K562 (cell line): ENCODE data around the gene PRR7. TPM values are rescaled to one million over a fixed set of nuclear protein-coding genes. Genes with fewer than 3 reads are reported as not detected.

Source experiments
- EP400 ChIP-seq: fragments of 450-650 bp; IDR thresholded peaks from 2 replicates; pipeline ENCODE4 v1.6.1; 2017; ENCODE audit warnings: antibody characterized with exemption, mild to moderate bottlenecking, moderate library complexity
- MTA3 ChIP-seq: fragments of 450-650 bp; formaldehyde crosslinking; IDR thresholded peaks from 2 replicates; pipeline ENCODE4 v1.6.1; 2017; ENCODE audit warnings: mild to moderate bottlenecking, borderline replicate concordance
- ZC3H4 ChIP-seq: sonication (generic); formaldehyde crosslinking; IDR thresholded peaks from 2 replicates; pipeline ENCODE4 v1.9.0; 2021; ENCODE audit warnings: missing genetic modification reagents, borderline replicate concordance
- ZNF561 ChIP-seq: fragments of 450-650 bp; formaldehyde crosslinking; conservative IDR thresholded peaks from 2 replicates; pipeline ENCODE4 v1.4.0; 2020; ENCODE audit warnings: mild to moderate bottlenecking, moderate library complexity
- polyA plus RNA-seq, 8 experiments: library from polyadenylated mRNA; depleted of rRNA in 4 of 8; stranded (reverse) in 5 of 8; unstranded in 3 of 8; fragments of >200 nt; fragmentation: Nextera tagmentation in 2 of 8; fragmentation: Illumina TruSeq in 1 of 8; extraction: Ambion mirVana in 2 of 8; extraction: Trizol in 1 of 8; gene quantifications; 2 replicates each; pipeline versions ENCODE4 v1.2.1 to v1.2.3, GENCODE V29; 2011 to 2014; ENCODE audit warnings: inconsistent platforms in 1 of 8, missing spikeins in 1 of 8
- total RNA-seq, 7 experiments: library from RNA; depleted of rRNA in 6 of 7; stranded (reverse); fragments of >200 nt in 6 of 7; fragmentation: Illumina TruSeq in 2 of 7; extraction: Trizol in 2 of 7; gene quantifications; 2 replicates each; pipeline versions ENCODE4 v1.2.1 to v1.2.3, GENCODE V29; 2011 to 2021; ENCODE audit warnings: low replicate concordance in 1 of 7
- TF ChIP-seq, protein P1 (sequence below), 2 experiments: fragments of 150-350 bp in 1 of 2; IDR thresholded peaks; 2 replicates each; pipeline ENCODE4 v1.6.1; 2012 to 2016; ENCODE audit warnings: low read depth in 2 of 2, low read length in 2 of 2, mild to moderate bottlenecking in 1 of 2, moderate library complexity in 1 of 2
- TF ChIP-seq, protein P2 (sequence below): fragments of 450-650 bp; IDR thresholded peaks from 2 replicates; pipeline ENCODE4 v1.6.1; 2016; ENCODE audit warnings: mild to moderate bottlenecking, moderate library complexity

PRR7 gene
- total and polyA plus RNA-seq, 9 of the 15 experiments (the other 6 are each of a cell fraction or from before 2014, with no cell fraction given): 0.80 to 11.3 (median 10.4) TPM; not detected in 4

DNA sequence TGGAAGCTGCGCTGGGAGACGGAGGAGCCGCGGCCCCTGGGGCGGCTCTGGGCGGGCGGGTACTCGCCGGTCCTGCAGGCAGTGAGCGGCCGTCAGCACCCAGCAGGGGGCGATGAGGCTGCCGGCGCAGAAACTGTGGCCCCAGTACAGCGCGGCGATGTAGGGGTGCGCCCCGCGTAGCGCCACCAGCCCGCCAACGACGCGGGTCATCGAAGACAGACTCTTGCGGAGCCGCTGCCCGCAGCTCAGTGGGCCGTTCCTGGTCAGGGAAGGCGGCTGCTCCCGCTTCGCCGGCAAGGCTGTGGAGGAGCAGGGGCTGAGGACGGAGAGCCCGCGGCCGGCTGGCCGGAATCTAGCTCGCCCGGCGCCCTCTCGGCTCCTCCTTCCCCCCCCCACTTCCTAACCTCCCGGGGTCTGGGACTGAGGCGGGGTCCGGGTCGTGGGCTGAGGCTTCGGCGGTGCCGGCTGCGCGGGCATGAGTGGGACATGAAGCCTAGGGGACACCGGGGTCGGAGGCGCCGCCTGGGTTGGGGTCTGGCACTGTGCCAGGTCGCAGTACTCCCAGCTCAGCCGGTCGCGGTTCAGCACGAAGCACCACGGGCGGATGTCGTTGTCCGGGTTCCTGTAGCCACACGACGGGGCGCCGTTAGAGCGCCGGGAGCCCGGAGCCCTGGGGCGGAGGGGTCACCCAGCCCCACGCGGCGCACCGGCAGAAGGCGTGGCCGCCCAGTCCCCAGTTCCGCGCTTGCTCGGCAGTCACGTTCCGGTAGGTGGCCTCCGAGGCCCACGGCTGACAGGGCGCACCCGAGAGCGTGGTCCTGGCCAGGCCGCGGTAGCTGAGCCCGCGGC, 42.6 kb upstream of the PRR7 start (continued):
- TF ChIP-seq MTA3 (0 out of 2 replicates have a peak, but pooled peaks have one; percentile 47), ZC3H4 (CRISPR knock-in tag) (no peak), ZNF561 (CRISPR knock-in tag) (no peak), EP400 (peak; percentile 93)
- TF ChIP-seq, protein P1, sequence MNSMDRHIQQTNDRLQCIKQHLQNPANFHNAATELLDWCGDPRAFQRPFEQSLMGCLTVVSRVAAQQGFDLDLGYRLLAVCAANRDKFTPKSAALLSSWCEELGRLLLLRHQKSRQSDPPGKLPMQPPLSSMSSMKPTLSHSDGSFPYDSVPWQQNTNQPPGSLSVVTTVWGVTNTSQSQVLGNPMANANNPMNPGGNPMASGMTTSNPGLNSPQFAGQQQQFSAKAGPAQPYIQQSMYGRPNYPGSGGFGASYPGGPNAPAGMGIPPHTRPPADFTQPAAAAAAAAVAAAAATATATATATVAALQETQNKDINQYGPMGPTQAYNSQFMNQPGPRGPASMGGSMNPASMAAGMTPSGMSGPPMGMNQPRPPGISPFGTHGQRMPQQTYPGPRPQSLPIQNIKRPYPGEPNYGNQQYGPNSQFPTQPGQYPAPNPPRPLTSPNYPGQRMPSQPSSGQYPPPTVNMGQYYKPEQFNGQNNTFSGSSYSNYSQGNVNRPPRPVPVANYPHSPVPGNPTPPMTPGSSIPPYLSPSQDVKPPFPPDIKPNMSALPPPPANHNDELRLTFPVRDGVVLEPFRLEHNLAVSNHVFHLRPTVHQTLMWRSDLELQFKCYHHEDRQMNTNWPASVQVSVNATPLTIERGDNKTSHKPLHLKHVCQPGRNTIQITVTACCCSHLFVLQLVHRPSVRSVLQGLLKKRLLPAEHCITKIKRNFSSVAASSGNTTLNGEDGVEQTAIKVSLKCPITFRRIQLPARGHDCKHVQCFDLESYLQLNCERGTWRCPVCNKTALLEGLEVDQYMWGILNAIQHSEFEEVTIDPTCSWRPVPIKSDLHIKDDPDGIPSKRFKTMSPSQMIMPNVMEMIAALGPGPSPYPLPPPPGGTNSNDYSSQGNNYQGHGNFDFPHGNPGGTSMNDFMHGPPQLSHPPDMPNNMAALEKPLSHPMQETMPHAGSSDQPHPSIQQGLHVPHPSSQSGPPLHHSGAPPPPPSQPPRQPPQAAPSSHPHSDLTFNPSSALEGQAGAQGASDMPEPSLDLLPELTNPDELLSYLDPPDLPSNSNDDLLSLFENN (IDR thresholded peaks at IDR 0.05; ENCODE audit: low read depth in 2 of 2, low read length in 2 of 2): 0 out of 4 replicates have a peak, but pooled peaks of 1 of the 2 experiments have one; percentile 42
- TF ChIP-seq, protein P2, sequence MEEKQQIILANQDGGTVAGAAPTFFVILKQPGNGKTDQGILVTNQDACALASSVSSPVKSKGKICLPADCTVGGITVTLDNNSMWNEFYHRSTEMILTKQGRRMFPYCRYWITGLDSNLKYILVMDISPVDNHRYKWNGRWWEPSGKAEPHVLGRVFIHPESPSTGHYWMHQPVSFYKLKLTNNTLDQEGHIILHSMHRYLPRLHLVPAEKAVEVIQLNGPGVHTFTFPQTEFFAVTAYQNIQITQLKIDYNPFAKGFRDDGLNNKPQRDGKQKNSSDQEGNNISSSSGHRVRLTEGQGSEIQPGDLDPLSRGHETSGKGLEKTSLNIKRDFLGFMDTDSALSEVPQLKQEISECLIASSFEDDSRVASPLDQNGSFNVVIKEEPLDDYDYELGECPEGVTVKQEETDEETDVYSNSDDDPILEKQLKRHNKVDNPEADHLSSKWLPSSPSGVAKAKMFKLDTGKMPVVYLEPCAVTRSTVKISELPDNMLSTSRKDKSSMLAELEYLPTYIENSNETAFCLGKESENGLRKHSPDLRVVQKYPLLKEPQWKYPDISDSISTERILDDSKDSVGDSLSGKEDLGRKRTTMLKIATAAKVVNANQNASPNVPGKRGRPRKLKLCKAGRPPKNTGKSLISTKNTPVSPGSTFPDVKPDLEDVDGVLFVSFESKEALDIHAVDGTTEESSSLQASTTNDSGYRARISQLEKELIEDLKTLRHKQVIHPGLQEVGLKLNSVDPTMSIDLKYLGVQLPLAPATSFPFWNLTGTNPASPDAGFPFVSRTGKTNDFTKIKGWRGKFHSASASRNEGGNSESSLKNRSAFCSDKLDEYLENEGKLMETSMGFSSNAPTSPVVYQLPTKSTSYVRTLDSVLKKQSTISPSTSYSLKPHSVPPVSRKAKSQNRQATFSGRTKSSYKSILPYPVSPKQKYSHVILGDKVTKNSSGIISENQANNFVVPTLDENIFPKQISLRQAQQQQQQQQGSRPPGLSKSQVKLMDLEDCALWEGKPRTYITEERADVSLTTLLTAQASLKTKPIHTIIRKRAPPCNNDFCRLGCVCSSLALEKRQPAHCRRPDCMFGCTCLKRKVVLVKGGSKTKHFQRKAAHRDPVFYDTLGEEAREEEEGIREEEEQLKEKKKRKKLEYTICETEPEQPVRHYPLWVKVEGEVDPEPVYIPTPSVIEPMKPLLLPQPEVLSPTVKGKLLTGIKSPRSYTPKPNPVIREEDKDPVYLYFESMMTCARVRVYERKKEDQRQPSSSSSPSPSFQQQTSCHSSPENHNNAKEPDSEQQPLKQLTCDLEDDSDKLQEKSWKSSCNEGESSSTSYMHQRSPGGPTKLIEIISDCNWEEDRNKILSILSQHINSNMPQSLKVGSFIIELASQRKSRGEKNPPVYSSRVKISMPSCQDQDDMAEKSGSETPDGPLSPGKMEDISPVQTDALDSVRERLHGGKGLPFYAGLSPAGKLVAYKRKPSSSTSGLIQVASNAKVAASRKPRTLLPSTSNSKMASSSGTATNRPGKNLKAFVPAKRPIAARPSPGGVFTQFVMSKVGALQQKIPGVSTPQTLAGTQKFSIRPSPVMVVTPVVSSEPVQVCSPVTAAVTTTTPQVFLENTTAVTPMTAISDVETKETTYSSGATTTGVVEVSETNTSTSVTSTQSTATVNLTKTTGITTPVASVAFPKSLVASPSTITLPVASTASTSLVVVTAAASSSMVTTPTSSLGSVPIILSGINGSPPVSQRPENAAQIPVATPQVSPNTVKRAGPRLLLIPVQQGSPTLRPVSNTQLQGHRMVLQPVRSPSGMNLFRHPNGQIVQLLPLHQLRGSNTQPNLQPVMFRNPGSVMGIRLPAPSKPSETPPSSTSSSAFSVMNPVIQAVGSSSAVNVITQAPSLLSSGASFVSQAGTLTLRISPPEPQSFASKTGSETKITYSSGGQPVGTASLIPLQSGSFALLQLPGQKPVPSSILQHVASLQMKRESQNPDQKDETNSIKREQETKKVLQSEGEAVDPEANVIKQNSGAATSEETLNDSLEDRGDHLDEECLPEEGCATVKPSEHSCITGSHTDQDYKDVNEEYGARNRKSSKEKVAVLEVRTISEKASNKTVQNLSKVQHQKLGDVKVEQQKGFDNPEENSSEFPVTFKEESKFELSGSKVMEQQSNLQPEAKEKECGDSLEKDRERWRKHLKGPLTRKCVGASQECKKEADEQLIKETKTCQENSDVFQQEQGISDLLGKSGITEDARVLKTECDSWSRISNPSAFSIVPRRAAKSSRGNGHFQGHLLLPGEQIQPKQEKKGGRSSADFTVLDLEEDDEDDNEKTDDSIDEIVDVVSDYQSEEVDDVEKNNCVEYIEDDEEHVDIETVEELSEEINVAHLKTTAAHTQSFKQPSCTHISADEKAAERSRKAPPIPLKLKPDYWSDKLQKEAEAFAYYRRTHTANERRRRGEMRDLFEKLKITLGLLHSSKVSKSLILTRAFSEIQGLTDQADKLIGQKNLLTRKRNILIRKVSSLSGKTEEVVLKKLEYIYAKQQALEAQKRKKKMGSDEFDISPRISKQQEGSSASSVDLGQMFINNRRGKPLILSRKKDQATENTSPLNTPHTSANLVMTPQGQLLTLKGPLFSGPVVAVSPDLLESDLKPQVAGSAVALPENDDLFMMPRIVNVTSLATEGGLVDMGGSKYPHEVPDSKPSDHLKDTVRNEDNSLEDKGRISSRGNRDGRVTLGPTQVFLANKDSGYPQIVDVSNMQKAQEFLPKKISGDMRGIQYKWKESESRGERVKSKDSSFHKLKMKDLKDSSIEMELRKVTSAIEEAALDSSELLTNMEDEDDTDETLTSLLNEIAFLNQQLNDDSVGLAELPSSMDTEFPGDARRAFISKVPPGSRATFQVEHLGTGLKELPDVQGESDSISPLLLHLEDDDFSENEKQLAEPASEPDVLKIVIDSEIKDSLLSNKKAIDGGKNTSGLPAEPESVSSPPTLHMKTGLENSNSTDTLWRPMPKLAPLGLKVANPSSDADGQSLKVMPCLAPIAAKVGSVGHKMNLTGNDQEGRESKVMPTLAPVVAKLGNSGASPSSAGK: peak; percentile 81
